ENCODE results near the gene MCL1.

The MCL1 gene

DNA sequence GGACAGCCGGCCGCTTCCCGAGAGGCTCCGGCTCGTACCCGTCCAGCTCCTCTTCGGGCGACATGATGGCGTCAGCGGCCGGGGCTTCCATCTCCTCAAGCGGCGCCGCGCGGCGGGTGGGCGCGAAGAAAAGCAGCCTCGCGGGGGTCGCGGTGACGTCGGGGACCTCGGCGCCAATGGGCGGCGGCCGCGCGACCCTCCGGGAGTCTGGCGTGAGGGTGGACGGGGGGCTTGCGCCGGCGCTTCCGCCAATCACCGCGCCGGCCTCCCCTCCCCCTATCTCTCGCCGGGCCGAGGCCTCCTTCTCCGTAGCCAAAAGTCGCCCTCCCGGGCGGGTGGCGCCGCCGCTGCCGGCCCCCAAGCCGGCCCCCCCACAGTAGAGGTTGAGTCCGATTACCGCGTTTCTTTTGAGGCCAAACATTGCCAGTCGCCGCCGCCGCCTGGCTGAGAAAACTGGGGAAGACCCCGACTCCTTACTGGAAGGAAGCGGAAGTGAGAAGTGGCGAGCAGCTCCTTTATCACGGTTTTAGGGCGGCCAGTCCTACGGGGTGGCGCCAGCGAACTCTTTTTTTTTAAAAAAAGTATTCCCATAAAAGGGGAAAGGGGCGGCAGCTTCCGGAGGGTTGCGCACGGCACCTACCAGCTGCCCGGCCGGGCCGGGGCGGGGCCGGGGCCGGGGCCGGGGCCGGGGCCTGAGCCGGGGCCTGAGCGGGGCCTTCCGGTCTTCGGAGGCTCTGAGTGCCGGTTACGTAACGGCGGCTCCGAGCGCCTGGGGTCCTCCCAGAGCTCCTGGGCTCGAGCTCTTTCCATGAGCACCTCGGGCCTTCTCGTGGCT, at the start of gene MCL1:
TSS of gene MCL1 (minus strand) at position 501 of the 835 bp plus-strand sequence. CDS start at position 421, 80 bp downstream.
- peak within 1 kb of the TSS; percentile 98 for H3K27ac ChIP-seq
- TF ChIP-seq, protein P1, sequence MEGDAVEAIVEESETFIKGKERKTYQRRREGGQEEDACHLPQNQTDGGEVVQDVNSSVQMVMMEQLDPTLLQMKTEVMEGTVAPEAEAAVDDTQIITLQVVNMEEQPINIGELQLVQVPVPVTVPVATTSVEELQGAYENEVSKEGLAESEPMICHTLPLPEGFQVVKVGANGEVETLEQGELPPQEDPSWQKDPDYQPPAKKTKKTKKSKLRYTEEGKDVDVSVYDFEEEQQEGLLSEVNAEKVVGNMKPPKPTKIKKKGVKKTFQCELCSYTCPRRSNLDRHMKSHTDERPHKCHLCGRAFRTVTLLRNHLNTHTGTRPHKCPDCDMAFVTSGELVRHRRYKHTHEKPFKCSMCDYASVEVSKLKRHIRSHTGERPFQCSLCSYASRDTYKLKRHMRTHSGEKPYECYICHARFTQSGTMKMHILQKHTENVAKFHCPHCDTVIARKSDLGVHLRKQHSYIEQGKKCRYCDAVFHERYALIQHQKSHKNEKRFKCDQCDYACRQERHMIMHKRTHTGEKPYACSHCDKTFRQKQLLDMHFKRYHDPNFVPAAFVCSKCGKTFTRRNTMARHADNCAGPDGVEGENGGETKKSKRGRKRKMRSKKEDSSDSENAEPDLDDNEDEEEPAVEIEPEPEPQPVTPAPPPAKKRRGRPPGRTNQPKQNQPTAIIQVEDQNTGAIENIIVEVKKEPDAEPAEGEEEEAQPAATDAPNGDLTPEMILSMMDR (conservative IDR thresholded peaks at IDR 0.05) = no peak
- TF ChIP-seq ZFX (IDR thresholded peaks at IDR 0.05) = peak; percentile 89

DNA sequence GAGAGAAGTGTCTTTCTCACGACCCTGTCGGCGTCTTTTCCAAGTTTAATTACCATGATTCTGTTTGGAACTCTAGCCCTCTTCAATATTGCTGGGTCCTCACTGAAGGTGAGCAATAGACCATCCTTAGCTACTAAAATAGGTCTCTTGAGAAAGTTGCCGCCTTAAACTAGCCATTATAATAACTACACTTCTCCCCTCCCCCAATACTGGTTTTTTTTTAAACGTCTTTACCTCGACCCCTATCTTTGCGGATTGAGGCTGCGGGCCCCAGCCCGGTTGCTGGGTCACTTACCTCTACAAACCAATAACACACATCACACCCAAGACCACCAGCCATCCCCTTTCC, 49.3 kb upstream of the MCL1 start:
- H3K27ac ChIP-seq = peak overlapping the region; percentile 78
- TF ChIP-seq ZFX (IDR thresholded peaks at IDR 0.05) = no peak
- TF ChIP-seq, protein P1 (conservative IDR thresholded peaks at IDR 0.05) = no peak

GRCh38 chr1:150627826-150628410, 48.5 kb upstream of the MCL1 start:
- H3K27ac ChIP-seq = no peak overlapping the region

GRCh38 chr1:150626150-150626549, 46.7 kb upstream of the MCL1 start:
- TF ChIP-seq, protein P1 (conservative IDR thresholded peaks at IDR 0.05) = no peak
- no peak for TF ChIP-seq ZFX (IDR thresholded peaks at IDR 0.05)
- H3K27ac ChIP-seq = no peak overlapping the region

More at GRCh38 chr1:150627826-150628410, 48.5 kb upstream of the MCL1 start:
- TF ChIP-seq, protein P1 (conservative IDR thresholded peaks at IDR 0.05) = no peak
- TF ChIP-seq ZFX (IDR thresholded peaks at IDR 0.05) = no peak

DNA sequence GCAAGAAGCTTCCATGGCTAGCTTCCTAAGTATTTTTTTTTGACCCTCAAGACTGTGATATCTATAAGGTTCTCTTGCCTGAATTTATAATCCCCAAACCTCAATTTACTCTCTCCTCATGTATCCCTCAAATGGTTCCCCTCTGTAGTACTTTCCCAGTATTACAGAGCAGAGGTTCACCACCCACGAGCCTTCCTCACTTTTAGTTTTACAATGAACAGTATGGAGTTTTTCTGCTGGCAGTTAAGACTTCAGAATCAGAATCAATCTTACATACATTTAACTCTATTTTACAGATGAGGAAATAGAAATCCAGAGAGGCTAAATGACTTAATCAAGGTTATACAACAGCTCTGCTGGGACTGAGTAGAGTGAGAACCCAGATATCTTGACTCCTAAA, 45.1 kb upstream of the MCL1 start:
- peak overlapping the region; percentile 35; the same call in 1 of the 2 replicates for H3K27ac ChIP-seq

- peak overlapping the region; percentile 35; the same call in 1 of the 2 replicates for H3K27ac ChIP-seq
Measured at GRCh38 chr1:150624134-150624533, 44.7 kb upstream of the MCL1 start.

DNA sequence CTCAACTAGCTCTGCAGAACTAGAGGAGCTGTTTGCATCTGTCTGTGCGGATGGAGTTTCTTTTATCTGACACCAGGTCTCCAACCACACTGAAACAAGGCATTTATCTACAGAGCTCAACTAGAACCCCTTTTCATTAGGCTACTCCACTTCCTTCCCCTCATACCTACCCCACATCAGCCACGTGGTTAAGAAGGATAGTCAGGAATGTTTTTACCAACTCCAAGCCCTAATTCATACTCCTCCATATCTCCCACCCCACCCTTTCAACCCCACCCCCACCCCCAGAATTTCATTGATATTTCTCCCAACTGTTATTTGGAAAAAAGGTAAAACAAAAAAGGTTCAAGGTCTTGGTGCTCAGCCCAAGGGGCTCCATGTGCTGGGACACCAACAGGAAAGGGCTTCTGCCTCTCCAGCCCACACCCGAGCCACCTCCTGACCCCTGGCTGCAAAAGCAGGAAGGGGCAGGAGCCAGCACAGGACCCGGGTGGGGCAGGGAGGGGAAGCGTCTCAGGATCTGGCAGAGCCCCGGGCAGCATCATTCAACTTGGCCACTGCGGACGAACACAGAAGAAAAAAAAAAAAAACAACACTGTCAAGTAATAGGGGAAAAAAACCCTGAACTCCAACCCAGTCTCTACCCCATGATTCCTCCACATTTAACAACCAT, 43.0 kb upstream of the MCL1 start:
- no peak for TF ChIP-seq ZFX (IDR thresholded peaks at IDR 0.05)
- TF ChIP-seq, protein P1 (conservative IDR thresholded peaks at IDR 0.05) = no peak
- H3K27ac ChIP-seq = no peak overlapping the region

Measured in C4-2B (cell line).